ENCODE data around the gene SCGB2A2.

The SCGB2A2 gene
- total RNA-seq = 0 to 0.04 reads per million in 2 donors

DNA sequence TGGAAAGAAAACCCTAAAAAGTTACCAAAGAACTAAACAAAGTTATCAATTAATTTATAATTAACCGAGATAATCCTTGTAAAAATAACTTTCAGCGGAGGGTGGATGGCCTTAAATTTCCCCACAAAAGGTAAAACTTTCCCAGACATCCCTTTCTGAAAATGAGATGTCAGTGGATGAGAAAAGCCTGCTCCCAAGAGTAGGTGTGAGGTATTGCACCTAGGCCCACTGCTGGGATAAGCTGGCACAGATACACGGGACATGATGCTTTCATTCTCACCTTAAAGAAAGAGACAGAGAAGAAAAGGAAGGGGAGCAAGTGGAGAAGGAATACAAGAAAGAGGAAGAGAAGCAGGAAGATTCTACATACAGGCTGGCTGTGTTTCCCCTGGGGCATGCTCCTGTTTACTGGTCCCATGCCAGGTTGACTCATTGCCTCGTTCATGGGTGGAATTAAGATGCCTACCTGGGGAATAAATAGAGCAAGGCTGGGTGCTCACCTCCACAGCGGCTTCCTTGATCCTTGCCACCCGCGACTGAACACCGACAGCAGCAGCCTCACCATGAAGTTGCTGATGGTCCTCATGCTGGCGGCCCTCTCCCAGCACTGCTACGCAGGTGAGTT lies at the start of gene SCGB2A2:
Gene SCGB2A2 (plus strand): TSS at position 505 of the 625 bp plus-strand sequence. CDS start 59 bp downstream, at position 564.
- no peak for DNase-seq

DNA sequence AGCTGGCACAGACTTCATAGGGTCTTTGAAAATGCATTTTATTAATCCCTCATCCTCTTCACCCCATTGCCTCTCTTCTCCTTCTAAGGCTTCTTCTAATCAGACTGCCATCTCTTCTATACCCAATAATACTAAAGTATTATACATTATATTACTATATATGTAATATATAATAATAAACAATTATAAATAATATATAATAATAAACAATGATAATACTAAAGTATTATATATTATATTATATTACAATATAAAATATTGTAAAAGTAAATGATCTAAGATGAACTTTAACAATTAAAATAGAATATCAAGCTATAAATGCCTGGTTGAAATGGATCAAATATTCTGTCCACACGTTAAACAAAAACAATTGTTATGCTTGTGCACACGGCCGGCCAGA lies 48.5 kb upstream of the SCGB2A2 start:
- DNase-seq = no peak

DNA sequence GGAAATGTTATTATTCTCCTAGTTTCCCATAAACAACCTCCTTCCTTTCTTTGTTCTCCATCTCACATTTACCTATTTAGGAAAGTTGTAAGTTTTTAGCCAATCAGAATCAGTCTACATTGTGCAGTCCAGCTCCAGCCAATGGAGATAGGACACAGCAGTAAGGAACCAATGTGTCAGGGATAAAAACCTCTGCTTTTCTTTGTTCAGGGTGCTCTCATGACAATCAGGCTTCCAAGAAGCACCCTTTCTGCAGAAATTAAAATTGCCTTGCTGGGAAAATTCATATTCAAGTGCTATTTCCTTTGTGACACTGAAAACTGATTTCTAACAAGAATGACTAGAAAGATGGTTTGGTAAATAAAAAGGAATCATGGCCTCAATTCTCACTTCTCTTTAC lies 46.9 kb upstream of the SCGB2A2 start:
- no peak for DNase-seq

DNA sequence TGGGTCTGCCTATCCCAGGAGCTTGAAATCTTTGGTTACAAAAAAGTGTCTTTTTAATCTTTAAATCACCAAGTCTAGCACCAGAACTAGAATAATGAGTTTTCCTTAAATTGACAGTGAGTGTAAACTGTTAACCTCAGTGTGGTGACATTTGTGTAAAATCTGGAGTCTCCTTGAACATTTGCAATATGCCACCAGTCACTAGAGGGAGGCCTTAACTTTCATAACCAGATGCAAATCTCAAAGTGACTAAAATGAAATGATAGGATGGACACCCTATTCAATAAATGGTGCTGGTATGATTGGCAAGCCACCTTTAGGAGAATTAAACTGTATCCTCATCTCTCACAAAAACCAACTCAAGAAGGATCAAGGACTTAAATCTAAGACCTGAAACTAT lies 36.2 kb upstream of the SCGB2A2 start:
- no peak for DNase-seq

DNA sequence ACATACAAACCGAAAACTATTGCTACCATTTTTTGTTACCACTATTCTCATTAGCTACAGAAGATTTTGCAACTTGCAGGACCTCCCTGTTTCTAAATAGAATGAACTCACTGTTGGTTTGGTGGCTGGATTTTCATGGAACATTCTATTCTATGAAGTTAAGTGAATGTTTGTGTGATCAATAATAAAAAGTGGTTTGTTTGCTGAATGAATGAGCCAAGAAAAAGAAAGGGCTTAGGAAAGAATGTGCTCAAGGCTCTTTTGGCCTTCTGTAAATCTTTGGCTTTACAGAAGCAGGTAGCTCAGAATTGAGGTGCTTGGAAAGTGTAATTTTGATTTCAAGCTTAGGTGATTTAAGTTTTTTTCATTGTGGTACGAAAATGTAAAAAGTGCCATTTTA lies 33.8 kb upstream of the SCGB2A2 start:
- no peak for DNase-seq

DNA sequence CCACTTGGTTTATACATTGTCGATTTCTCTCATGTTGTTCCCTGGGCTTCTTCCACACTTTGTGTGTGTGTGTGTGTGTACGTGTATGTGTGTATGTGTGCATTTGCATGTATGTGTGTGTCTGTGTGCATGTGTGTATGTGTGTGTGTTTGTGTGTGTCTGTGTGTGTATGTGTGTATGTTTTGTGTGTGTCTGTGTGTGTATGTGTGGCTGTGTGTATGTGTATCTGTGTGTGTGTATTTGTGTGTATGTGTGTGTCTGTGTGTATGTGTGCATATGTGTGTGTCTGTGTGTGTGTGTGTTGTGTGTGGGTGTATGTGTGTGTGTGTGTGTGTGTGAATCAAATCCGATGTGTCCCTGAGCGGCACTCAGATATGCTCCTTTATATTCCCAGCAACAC lies 32.5 kb upstream of the SCGB2A2 start:
- no peak for DNase-seq

DNA sequence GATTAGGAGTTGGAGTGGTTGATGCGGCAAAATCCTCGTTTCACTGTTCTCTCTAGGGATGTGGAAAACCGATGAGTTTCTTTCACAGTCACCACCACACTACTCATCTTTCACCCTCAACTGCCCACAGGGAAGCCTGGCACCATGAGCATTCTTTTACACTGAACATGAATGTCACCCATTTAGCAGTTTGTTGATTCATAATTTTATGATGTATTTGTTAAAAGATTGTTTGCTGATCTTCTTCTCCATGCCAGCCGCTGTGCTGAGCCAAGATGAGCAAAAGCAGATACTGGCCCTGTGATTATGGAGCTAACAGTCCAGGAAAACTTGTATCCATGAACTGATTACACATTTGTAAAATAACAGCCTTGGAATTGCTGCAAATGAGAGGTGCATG lies 31.8 kb upstream of the SCGB2A2 start:
- no peak for DNase-seq

DNA sequence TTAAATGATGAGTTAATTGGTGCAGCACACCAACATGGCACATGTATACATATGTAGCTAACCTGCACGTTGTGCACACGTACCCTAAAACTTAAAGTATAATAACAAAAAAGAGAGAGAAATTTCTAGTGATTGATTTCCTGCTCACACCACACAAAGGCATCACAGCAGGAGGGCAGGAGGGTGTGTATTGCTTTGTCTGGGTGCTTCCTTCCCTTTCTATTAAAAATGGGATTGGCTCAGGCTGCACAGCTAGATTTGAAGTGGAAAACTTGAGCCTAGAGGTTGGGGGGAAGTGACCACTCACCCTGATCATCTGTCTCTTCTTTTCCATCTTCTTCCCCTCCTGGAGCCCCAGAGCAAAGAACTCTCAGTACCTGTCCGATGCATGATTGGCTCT lies 28.9 kb upstream of the SCGB2A2 start:
- no peak for DNase-seq

DNA sequence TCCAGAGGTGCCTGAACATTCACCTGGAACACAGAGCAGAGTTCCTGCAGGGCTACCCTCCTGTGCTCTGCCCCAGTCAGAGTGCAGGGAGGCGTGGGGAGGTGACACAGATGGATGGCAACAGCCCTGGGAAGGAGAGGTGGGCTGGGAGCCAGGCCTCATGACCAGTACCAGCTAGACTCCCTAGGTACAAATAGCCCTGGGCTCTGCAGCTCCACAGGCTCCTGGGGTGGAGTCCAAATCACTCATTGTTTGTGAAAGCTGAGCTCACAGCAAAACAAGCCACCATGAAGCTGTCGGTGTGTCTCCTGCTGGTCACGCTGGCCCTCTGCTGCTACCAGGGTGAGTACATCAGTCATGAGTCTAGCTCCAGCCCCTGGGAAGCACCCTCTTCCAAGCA lies 27.9 kb upstream of the SCGB2A2 start, which contains the start of gene SCGB1D2:
Gene SCGB1D2 (plus strand): TSS at position 219 of the 400 bp plus-strand sequence. CDS start 69 bp downstream, at position 288.
- no peak for DNase-seq

DNA sequence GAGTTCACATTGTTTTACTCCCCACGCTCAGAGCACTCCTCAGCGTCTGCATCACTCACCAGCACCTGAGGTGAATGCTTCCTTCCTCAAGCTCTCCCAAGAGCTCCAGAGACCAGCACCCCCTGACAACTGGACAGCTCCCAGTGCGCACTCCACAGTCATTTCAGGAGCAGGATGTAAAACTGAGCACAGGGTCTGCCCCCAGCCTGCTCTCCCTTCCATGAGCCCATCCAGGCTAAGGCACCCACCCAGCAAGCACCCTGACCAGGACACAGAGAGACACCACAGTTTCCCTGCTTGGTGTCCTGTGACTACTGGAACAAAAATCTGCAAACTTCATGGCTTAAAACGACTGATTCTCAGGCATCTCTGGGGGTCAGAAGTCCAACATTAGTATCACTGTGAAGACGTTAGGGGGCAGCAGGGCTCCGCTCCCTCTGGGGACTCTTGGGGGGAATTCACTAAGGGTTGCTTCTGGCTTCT lies 24.6 kb upstream of the SCGB2A2 start:
- no peak for DNase-seq

DNA sequence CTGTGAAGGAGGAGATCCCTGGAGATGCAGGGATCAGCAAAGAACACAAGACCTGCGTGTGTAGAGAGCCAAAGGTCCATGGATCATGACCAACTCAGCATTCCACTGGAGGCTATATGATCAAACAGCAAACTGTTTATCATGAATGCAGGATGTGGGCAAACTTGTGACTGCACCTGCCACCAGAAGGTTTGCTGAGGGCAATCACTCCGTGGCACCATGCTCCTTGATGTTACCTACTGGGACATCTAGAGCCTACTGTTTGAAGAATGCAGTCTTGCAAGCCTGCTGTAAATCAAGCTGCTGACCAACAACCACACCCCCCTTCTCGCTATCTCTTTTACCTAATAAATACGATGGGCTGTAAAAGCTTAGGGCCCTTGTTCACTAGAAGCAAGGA lies 18.3 kb upstream of the SCGB2A2 start:
- DNase-seq = no peak

DNA sequence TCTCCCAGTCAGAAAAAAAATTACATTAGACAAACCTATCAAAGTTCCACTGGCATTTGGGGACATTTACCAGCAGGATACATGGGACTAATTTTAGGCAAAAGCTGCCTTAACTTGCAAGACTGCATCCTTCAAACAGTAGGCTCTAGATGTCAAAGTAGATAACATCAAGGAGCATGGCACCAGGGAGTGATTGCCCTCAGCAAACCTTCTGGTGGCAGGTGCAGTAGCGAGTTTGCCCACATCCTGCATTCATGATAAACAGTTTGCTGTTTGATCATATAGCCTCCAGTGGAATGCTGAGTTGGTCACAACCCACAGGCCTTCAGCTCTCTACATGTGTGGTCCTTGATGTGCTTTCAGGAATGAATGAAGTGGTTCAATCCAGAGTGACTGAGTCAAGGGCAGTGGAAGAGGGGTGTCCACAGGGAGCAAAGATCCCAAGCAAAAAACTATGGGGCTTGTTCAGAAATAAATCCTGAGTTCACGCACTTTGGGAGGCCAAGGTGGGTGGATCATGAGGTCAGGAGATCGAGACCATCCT lies 15.9 kb upstream of the SCGB2A2 start:
- DNase-seq = no peak

DNA sequence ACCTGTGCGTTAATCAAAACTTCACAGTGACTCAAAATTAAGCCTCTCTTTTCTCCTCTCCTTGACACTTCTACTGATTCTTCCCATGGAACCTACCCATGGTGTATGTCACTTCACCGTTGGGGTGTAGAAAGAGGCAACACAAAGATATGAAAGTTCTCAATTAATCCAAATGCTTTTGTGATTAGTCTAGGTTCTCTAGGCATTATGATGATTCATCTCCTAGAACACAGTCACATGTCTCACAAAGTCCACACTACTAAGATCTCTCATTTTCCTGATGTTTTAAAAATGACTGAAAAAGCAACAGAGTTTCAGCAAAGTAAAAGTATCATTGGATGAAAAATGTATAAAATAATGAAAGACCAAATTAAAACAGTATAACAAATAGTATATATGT lies 13.7 kb upstream of the SCGB2A2 start:
- DNase-seq = no peak

DNA sequence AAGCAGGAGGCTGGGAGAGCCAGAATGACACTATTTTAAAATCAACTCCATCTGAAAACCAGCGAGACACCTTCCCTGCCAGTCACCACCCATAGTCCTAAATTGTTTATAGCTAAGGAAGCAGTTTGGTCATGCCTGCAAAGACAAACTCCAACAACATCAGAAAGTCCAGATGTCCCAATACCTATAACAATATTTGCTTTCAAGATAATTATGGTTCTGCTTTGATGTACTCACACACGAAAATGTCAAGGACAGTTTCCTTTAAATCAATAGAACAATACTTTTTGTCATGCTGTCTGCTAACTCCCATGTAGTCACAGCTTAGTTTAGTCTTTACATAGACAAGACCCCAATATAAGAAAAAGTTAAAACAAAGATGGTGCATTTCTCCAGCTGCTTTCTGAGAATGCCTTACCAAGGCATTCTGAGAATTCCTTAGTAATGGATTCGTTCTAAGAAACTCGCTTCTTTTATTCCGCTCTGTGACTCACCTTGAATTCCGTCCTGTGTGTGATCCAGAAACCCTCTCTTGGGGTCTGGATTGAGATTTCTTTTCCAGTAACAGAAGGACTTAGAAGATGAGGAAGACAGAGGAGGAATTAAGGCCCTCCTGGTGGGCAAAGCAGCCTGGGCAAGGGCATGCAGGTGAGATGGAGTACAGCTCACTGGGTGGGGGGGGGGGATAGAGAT lies 9.6 kb upstream of the SCGB2A2 start:
- DNase-seq = no peak

DNA sequence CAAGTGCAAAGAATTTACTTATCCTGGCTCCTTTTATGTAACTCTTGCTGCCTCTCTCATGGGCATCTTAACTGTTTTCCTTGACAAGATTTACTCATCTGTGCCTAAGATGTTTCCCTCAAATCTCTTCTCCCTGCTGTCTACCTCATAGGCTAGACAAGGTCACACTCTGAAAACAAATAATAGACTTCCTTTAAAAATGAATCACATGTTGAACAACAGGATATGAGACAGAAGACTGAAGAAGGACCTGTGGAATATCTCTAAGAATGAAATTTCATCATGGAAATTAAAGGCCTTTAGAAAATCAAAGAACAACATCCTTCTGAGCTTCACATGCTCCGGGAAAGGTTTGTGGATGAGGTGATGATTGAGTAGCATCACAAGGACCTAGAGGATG lies 6.0 kb upstream of the SCGB2A2 start:
- DNase-seq = no peak

DNA sequence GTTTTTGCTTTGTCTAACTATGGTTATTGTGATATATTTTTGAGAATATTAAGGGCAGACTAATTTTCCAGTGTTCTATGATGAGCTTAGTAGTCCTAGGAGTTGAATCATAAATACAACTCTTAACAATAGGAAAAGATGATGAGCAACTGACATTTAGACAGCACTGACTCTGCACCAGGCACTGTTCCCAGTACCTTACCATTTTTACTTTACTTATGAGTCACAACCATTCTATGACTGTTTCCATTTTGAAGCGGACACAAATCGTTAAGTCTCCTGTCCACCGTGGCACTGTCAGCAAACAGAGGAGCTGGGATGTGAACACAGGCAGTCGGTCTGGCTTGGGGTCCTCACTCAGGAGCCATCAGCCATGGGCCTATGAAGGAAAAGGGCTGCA lies 3.4 kb upstream of the SCGB2A2 start:
- no peak for DNase-seq

DNA sequence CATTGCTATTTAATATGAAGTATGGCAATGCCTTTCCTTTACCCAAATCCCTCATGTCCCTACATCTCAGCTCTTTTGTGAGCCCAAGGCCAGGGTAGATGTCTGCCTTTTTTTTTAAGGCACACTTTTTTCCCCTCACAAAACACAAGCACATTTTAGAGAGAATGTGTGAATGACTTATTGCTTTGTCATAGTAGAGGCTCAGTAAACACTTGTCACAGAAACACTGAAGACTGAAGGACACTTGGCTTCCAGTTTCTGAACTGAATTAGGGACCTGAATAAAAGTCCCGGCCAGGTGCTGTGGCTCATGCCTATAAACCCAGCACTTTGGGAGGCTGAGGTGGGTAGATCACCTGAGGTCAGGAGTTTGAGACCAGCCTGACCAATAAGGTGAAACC lies 2.9 kb upstream of the SCGB2A2 start:
- no peak for DNase-seq

DNA sequence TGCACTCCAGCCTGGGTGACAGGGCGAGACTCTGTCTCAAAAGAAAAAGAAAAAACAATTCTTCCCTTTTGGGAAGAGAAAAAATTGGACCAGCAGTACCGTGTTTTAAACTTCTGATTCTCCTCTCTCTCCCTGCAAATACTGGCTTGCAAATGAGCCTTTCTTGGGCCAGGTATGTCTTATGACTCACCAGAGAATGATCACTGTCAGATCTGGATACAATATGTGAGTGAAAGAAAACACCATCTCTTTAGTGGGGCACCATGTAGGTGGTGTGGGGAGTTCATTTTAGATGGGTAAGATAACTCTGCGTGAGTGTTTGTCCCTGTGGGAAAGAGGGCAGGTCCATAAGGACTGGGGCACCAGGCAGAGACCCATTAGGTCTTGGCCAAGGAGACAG lies 2.4 kb upstream of the SCGB2A2 start:
- DNase-seq = no peak

DNA sequence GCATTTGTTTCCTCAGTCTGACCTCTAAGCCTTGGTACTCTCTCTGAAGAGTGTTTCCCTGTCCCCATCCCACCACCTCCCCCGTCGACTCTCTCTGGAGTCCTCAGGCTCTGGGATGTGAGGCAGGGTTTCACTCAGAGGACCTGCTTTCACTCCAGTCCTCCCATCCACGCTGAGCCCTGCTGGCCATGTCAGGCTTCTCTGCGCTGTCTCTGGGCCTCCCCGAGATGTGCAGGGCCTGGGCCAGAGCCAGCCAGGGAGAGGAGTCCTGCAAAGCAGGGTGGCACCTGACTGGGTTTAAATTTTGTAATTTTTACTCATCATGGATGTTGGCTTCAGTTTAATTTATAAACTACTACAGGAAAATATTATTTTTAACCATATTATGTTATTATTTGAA lies 3.3 kb downstream of the SCGB2A2 start:
- DNase-seq = no peak

DNA sequence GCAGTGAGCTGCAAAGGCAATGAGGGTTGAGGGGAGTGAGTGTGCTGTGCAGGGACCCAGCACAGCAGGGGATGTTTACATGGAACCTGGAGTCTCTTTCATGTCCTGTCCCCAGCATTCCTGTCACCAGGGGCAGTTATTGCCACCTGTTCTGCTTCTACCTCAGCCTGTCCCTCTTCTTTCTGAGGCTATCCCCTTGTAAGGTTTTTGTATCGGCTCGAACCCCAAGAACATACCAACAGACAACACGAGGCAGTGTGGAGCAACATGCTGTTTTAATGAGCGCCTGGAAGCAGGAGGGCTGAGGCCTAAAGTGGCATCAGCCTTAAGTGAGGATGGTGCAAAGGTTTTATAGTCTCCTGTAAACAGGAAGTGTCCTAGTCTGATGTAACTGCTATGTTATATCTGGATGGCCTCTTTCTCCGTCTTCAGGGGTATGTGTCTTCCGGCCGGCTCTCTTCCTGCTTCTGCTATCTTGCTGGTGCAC lies 3.9 kb downstream of the SCGB2A2 start:
- no peak for DNase-seq

DNA sequence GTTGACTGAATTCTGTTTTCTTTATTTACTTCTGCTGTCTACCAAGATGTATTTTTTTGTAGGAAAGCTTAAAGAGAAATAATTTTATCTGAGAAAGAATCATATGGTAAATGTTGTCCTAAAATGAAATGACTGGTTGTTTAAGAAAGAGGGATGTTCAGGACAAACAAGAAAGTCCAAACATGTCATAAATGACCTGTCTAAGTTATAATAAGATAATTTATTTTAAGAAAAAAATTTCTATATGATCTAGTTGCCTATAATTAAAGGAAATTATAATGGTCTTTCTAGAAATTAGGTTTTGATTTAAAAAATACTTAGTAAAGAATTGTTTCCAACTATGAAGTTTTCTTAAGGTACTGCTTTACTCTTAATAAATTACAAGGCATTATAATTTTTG lies 10.5 kb downstream of the SCGB2A2 start:
- DNase-seq = no peak

DNA sequence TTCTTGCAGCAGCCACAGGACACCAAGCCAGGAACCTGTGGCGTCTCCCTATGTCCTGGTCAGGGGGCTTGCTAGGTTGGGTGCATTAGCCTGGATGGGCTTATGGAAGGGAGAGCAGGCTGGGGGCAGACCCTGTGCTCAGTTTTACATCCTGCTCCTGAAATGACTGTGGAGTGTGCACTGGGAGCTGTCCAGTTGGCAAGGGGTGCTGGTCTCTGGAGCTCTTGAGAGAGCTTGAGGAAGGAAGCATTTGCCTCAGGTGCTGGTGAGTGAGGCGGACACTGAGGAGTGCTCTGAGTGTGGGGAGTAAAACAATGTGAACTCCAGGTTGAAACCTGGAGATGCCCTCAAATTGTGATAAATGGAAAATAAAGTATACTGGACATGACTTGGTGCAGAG lies 25.5 kb downstream of the SCGB2A2 start:
- DNase-seq = no peak

DNA sequence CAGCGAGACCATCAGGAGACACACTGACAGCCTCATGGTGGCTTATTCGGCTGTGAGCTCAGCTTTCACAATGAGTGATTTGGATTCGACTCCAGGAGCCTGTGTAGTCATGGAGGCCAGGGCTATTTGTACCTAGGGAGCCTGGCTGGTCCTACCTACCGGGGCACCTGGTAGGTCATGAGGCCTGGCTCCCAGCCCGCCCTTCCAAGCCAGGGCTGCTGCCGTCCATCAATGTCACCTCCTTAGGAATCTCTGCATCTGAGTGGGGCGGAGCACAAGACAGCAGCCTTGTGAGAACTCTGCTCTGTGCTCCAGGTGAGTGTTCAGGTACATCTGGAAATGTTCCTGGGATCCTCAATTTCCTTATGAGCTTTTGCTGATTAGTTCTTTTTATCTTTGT lies 29.0 kb downstream of the SCGB2A2 start, which contains the start of gene SCGB1D4:
Gene SCGB1D4 (minus strand): TSS at position 101 of the 400 bp plus-strand sequence. CDS start 65 bp downstream, at position 36.
- no peak for DNase-seq

DNA sequence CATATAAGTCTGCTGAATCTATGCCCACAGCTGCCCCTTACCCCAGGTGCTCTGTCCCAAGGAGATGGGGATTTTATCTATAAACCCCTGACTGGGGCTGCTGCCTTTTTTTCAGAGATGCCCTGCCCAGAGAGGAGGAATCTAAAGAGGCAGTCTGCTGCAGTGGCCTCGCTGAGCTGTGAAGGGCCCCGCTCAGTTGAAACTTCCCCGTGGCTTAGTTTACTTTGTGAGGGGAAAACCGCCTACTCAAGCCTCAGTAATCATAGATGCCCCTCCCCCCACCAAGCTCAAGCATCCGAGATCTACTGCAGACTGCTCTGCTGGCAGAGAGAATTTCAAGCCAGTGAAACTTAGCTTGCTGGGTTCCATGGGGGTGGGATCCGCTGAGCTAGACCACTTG lies 36.3 kb downstream of the SCGB2A2 start:
- no peak for DNase-seq

Measured in activated gamma-delta T cell (primary cell).